Measurements from ENCODE around the gene UPP1.
"Not testable (repeated sequence)": the region's sequence is repeated elsewhere in the genome, so short reads cannot be mapped to it uniquely, and the experiment has no call there.

Gene UPP1

DNA sequence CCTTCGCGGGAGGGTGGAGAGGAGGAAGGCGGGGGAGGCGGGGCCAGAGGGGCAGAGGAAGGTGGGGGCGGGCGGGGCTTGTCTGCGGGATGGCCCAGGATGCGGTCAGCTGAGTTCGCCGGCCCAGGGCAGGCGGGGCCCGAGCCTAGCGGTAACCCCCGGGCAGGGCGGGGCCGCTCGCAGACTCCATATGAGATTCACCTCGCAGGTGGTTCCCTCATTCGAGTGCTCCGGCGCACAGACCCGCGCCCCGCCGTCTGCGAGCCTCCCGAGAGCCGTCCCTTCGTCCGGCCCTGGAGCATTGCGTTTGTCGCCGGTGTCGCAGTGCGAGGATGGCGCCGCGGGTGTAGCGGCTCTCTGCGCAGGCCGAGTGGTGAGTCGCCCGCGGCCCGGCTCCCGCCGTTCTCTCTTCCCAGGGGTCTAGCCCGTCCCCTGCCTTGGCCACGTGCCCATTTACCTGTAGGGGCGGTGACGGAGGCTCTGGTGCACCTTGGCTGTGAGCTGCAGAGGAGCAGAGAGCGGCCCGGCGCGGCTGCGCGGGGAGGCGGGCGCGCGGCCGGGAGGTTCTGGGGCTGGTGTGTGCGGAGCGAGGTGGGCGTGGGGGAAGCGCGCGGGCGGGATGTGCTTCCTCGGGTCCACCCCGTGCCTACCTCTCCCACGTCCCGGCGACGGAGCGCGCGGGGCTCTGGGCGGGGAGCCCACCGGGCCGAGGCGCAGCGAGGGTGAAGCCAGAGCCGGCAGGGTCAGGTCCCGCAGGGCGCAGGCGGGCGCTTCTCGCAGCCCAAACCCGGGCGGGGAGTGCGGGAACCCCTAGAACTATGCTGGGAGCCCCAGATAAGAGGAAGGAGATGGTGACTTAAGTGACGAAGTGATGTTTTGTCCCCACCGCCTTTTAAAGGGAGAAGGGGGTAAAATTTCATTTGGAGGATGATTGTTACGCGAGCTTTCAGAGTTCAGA lies at the start of gene UPP1:
TSS of gene UPP1 (plus strand) at position 220 of the 958 bp plus-strand sequence. CDS start 5,519 bp downstream, outside the sequence.
- DNase-seq = peak; percentile 91

DNA sequence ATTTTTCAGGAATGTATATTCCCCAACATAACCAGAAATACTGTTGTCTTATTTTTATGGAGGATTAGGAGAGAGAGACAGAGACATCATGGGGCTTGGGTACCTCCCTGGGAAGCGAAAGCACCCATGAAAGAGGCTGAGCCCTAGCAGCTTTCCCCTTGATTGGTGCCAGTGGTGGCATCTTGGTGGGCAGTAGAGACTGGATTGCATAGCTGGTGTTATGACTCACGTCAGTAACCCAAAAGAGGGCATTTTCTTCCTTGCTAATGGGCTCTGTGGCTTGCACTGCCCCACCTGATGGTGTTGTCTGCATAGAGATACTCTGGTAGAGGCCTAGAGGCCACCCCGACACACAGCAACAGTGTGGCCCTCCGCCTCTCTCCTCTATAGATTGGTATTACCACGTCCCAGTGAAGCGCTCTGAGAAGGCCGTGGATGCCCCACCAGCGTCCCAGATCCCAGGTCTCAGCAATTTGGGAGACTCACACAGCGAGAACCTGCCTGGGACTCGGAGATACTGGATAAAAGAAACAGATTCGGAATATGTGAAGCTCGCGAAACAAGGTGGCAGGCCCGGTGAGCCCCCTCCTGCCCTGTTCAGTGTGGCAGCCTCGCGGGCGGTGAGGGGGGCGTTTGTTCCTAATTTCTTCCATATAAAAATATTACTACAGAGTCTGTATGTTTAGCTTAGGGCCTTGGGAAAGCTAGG lies 48.0 kb upstream of the UPP1 start:
- DNase-seq = no peak

DNA sequence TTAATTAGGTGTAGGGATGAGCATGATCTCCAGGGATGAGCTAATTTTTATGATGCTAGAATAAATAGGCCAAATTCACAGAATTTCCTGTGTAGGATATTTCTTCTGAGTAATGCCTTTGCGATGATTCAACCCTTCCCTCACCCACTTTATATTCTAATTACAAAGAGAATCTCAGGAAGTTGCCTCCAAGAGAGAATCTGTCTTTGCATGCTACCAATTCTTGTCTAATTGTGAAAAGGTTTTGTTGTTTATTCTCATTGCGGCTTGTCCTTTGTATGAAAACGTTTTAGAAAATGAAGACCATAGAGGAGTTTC lies 47.5 kb upstream of the UPP1 start:
- DNase-seq = no peak

DNA sequence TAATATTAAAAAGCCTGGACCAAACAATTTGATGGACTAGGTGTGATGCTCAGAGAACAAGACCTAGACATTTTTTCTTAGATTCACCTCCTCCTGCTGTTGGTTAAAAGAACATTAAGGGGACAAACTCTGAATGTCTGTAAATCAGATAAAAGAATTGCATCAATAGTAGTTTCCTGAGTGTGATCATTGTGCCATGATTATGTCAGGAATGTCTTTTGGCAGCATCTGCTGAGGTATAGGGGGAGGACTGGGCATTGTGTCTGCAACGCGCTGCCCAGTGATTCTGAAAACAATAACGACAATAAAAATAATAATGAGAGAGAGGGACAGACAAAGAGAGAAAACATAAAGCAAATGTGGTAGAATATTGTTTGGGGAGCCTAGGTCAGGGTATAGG lies 46.8 kb upstream of the UPP1 start:
- no peak for DNase-seq

DNA sequence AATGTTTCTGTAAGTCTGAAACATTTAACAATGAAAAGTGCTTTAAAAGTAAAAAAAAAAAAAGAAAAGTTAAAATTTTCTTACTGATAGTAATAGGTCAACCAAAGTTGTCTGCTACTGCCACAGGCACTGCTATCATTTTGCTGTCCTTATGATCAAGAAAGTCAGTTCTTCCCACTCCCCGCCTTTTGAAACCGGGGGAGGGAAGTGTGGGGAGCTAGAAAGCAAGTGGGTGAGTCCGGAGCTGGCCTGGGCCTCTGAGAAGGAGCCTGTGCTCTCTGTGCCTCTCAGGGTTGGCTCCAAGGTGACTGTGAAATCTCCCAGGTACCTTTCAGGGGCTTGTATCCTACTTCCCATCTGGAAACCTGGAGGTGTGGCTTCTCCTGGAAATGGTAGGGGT lies 46.4 kb upstream of the UPP1 start:
- DNase-seq = no peak

DNA sequence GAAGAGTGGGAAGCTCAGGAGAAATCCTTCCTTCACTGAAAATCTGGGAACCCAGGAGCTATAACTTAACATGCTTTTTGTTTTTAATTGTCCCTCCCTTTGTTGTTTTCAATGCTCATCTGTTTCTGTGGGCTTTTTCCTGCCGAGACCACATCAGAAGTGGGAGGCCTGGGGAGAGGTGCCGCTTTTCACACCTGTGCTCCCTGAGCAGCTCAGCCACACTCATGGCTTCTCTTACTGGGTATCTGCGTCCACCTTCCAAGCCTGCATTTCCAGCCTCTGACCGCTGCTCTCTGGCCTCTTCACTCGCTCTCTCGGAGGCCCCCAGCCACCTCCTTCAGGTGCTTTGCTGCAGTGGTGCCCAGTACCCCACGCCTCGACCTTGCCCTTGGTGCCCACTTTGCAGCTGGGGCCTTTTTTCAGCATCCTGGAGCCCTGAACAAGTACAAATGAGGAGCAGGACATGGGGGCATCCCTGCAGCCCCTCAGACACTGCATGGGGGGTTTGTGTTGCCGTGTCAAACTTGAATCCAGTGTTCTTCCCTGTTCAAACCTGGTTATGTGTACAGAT lies 43.8 kb upstream of the UPP1 start:
- DNase-seq = no peak

DNA sequence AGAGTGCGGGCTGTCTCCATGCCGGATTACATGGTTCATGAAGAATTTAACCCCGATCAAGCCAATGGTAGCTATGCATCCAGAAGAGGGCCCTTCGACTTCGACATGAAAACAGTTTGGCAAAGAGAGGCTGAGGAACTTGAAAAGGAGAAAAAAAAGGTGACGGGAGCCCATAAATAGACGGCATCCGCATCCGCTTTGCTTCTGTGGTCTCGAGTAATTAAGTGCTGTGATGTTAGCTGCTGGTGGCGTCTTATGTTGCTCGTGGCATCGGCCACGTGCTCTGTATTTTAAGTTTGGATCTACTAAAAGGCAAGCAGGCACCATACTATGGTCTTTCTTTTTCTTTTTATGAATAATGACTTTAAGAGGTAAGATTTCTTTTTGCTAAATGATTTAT lies 42.6 kb upstream of the UPP1 start:
- DNase-seq = no peak

DNA sequence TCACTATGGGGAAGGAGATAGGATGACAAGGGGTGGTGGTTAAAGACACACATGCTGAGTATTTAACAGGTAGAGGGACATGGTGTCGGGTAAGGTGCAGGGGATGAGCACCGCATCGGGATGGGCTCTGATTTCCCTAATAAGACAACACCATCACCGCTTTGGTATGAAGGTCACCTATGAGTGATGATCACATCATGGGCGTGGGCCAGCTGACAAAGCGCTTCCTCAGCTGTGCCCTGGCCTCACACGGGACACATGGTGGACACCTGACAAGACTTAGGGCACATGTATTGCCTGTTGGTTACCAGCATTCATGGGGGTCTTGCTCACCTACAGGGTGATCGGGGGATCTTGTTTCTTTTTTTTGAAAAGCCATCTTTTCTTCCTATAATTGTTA lies 41.0 kb upstream of the UPP1 start:
- no peak for DNase-seq

DNA sequence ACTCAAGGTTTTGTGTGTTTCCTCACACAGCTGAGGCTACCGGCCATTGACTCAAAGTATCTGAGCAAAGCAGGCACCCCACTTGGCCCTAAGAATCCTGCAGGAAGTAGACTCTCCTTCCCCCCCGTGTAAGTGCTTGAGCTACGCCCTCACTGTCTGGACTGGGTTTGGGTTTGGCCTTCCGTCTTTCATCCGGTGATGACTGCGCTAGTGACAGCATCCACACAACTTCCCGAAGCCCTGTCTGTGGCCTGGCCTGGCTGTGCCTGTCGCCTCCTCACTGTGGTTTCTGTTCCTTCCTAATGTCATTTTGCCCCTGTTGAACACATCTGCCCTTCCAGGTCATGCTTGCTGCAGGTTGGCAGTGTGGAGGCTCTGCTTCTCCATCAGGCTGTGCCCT lies 39.2 kb upstream of the UPP1 start:
- no peak for DNase-seq

DNA sequence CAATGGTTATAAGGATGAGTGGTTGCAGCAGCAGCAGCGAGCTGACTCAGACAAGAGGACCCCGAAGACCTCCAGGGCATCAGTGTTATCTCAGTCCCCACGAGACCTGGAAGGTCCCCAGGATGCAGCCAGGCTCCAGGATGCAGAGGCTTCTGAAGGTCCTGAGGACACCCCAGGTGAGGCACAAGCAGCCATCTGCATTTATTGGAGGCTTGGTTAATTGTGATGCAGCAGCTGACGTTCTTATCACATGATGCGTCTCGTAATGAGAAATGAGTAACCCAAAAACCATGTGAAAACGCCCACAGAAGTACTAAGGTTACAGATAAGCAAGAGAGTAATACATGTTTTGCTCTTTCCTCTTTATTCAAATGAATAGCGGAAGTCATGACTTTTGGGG lies 36.3 kb upstream of the UPP1 start:
- no peak for DNase-seq

DNA sequence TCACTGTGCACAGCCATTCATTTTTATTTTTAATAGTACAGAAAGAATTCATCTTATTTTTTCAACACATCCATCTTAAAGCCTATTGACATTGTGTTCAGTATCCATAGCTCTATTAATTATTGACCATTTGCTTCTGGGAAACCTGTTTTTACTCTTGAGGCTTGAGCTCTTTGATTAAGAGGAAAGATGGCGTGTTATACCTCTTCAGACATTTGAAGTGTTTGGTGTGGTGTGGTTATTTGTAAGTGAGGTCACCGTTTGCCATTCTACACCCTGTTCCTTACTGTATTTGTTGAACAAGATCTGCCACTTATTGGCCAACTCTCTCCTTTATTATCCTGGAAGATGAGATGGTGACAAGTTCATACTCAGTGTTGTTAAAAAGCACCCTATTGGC lies 35.3 kb upstream of the UPP1 start:
- DNase-seq = no peak

DNA sequence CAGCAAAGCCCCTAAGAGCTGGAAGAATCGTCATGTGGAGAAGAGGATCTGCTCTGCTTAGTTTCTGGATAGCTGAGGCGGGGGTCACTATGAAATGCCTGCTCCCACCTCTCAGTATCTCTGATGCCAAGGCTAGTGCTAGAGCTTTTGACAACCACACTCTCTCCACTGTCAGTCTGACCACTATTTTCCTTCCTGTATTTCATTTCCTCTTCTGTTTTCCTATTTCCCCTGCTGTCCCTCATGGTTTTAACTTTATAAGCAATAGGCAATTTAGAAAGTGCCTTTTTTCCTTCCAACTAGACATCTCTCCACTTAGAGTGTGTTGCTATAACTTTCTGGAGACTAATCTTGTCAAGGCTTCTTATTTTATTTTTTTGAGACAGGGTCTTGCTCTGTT lies 30.1 kb upstream of the UPP1 start:
- no peak for DNase-seq

DNA sequence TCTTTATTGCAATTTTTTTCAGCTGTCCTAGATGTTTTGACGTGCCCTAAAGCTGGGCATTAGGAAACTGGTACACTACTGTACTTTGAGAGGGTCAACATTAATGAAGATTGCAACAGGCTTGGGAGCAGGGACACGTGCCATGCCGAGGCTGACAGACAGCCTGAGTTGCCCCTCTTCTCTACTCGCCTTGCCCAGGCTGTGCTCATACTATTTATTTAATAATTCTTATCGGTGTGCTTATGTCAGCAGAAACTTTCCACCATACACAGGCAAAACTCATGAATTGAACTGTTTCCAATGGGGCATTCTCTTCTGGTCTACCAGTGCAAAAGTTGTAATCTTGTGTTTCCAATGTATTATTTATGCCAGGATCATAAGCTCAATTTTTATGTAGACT lies 29.4 kb upstream of the UPP1 start:
- DNase-seq = no peak

DNA sequence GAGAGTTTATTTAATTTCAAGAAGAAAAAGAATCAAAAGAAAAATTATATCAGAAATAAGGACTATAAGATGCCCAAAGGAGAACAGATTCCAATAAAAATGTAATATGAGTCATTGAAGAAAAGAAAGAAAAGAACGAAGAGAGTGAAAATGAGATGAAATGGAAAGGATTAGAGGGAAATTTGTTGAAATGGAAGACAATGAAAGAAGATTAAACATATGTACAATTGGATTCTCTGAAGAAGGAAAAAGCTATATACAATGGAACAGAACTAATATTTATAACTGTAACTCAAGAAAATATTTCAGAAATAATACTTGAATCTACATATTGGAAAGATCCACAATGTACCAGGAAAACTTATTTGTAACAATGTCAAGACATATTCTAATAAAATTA lies 25.1 kb upstream of the UPP1 start:
- DNase-seq = no peak

DNA sequence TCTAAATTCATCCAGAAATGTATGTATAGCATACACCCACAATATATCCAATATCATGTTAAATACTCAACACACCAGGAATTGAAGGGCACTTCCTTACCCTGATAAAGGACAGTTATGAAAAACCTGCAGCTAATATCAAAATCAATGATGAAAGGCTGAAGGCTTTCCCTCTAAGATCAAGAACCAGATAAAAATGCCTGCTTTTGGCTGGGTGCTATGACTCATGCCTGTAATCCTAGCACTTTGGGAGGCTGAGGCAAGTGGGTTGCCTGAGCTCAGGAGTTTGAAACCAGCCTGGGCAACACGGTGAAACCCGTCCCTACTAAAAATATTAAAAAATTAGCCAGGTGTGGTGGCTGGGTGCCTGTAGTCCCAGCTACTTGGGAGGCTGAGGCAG lies 21.6 kb upstream of the UPP1 start:
- no peak for DNase-seq

DNA sequence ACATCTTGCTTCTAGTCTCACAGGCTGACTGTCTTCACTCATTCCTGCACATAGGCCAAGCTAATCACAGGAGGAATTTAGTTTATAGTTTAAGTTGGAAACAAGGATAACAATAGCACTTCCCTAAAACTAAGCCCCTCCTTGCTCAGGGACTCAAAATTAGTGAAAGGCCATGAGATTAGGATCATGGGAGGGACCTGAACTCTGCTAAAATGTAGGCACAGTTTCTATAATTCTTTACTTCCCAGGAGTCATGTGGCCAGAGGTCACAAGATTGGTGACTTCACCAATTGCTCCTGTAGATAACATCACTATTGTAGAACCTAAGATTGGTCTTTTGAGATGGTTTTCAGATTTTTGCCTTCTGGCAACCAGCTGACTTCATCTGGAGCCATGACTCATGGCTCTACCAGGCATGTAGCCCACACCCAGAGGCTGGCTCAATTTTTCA lies 14.8 kb upstream of the UPP1 start:
- no peak for DNase-seq

DNA sequence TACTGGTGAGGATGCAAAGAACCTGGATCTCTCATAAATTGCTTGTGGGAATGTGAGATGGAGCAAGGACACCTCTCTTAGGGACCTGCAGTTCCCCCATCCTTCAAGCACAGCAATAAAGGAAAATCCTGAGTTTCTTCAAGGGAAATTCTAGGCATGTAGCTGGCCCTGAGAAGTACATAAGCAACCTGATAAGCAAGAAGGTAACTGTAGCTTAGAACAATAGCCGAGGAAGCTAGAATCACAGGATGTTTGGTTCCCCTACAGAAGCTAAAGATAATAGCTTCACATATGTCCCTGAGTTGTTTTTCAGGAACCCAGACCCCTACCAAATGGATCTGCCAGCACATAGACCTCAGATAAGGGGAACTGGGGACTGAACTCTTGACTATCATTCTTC lies 11.6 kb upstream of the UPP1 start:
- no peak for DNase-seq

DNA sequence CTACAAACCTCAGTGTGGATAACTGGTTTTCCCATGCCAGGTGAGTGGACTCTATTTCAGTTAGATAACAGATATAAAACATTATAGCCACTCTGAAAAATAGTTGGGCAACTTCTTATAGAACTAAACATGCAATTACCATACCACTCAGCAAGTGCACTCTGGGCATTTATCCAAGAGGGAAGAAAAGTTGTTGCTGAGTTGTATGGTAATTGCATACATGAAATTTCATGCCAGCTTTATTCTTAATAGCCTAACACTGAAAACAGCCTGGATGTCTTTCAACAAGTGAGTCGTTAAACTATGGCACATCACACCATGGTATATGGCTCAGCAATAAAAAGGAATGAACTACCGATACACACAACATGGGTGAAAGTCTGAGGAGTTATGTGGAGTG lies 10.6 kb upstream of the UPP1 start:
- DNase-seq = no peak

DNA sequence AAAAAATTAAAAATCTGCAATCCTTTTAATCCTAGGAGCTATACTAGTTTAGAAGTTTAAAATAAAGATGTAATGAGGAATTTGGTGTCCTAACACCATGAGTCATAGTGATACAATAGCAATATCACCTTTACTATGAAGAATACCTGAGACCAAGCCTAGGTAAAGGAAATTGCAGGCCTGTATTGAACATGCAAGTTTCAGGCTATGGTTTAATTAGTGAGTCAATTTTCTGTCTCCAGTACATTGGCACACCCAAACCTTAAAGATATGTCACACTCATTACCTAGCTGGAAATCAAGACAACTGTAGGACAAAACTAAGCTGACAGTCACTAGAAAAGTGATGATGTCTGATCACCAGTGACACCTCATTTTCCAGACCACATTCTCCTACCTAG lies 6.7 kb upstream of the UPP1 start:
- DNase-seq = not testable (repeated sequence)

DNA sequence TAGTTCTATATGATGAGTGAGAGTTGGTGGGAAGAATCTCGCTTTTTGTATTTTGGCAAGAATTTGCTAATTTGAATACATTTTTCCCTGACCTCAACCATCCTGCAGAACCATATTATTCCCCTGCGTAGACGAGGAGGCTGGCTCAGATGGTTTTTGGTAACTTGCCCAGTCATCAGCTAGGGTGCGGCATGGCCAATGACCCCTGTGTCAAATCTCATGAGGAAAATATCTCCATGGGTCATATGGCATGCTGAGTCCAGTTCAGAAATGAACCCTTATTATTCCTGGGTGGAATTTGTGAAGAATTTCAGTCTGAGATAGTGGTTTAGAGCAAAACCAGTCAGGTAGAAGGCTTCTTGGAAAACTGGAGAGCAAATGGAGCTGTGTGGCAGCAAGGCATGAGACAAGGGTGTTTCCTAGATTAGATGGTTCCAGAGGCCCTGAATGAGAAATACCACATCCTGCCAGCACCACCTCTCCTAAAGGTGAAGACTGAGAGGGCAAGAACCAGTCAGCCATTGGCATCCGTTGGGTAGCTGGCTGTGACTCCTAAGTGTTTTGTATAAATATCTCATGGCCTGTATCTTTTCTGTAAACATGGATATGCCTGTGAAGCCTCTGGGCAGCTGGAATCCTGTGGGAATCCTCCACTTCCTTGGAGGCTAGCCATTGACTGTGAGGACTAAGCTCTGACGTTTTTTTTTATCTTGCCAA lies 5.8 kb upstream of the UPP1 start:
- no peak for DNase-seq

DNA sequence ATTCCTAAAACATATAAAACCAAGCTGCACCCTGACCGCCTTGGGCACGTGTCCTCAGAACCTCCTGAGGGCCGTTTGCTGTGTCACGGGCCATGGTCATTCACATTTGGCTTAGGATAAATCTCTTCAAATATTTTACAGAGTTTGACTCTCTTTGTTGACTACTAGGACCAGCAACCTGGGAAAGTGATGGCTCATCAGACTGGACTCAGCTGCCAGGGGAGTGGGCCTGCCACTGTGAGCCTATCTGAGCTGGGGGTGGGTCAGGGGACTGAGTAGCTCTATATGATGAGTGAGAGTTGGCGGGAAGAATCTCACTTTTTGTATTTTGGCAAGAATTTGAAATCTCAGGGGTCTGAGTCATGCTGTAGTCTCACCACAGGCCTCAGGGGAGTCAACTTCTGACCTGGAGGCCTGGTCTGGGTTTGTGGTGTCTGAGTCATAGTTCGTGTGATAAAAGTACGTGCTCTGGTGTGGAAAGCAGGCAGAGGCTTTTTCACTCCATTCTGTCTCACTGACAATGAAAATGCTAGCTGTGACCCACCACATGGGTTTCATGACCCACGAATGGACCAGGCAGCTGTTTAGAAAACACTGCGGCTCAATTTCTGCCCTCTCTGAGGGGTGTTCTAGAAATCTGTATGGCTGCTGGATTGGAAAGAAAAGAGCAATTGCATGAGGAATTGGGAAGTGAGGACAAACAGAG lies 4.2 kb upstream of the UPP1 start:
- DNase-seq = peak; percentile 78

DNA sequence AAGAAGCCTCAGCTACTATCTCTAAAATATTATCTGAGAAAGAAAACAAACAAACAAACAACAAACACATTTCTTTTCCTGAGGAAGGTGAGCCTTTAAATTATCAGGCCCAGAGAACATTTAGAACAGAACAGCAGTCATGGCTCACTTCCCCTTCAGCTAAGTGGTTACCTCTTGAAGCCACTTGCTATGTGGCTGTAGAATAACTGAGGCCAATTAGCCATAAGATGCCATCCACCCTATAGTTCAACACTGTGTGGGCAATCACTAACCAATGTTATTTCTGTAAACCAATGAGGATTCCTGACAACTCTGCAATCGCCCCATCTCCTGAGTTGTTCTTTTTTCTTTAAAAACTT lies 3.7 kb upstream of the UPP1 start:
- no peak for DNase-seq

DNA sequence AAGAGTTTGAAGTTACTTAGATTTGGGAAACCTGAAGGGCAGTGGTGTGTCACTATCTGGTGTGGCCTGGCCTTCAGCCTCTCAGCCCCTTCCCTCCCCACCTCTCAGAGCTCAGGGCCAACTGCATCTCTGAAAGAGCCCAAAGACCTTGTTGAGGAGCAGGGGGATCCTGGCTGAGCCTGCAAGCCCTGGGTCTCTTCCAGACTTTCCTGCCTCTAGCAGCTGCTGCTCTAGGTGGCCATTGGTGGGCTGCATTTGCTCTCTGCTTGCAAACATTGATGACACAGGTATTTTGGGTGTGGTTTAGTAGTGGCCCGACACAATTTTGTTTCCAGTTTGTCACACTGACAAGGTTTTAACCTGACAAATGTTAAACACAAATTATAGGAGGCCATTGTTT lies 3.1 kb upstream of the UPP1 start:
- no peak for DNase-seq
